Effector memory CD8-positive, alpha-beta T cell (primary cell): ENCODE results near the gene IRAK2.

Source experiments
- ATAC-seq: fragments of 150-1000 bp; cut with Tn5 transposase; replicated peaks from 2 replicates; pipeline ENCODE4 v1.10.0; 2021; ENCODE audit warnings: mild to moderate bottlenecking, moderate library complexity
- DNase-seq, 3 experiments: peaks; one replicate each; pipeline ENCODE4 v3.0.0; 2021
- H3K27ac Mint-ChIP-seq, 2 donors: one replicate each; pipeline ENCODE4 v1.8.0; 2022; ENCODE audit warnings: mild to moderate bottlenecking in 2 of 2, mixed read lengths in 2 of 2, moderate library complexity in 2 of 2
- H3K27me3 Mint-ChIP-seq, 2 donors: one replicate each; pipeline ENCODE4 v1.8.0; 2022; ENCODE audit warnings: mixed read lengths in 2 of 2
- H3K36me3 Mint-ChIP-seq: one replicate; pipeline ENCODE4 v1.8.0; 2022; ENCODE audit warnings: mild to moderate bottlenecking, moderate library complexity, mixed read lengths; ENCODE audit not compliant: insufficient read depth
- H3K4me1 Mint-ChIP-seq, 2 donors: one replicate each; pipeline ENCODE4 v1.8.0; 2022; ENCODE audit warnings: low read depth in 2 of 2, mixed read lengths in 2 of 2
- H3K4me3 Mint-ChIP-seq, 2 donors: one replicate each; pipeline ENCODE4 v1.8.0; 2022; ENCODE audit warnings: mild to moderate bottlenecking in 2 of 2, mixed read lengths in 2 of 2, moderate library complexity in 2 of 2
- H3K9me3 Mint-ChIP-seq, 2 donors: one replicate each; pipeline ENCODE4 v1.8.0; 2022; ENCODE audit warnings: mixed read lengths in 2 of 2

The IRAK2 gene

DNA sequence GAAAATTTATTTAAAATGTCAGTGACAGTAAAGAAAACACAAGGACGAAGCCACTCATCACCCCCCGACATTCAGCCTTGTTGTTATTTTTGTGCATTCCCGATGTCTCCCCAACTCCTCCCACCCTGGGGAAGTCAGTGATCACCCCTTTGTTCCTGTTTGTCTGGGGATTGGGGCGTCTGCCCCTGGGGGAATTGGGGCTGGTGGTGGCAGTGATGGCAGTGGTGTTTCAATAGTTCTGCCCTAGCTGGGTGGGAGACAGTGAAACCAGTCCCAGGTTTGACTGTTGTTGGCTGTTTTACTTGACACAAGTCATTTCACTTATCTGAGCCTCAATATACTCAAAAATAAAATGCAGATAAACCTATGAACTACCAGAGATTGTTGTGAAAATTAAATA lies 33.5 kb downstream of the IRAK2 start:
- DNase-seq: no peak
- Mint-ChIP-seq H3K9me3 (no peaks in the 10 kb centered on the region), H3K36me3 (peaks cover 22% of the 10 kb centered on the region), H3K27me3 (no peaks in the 10 kb centered on the region), H3K27ac (peak overlapping the region; percentile 96 to 99), H3K4me3 (peak overlapping the region in 1 of 2 donors; percentile 58), H3K4me1 (peaks cover 41 to 51% of the 10 kb centered on the region in 2 donors)
- no peak for ATAC-seq

DNA sequence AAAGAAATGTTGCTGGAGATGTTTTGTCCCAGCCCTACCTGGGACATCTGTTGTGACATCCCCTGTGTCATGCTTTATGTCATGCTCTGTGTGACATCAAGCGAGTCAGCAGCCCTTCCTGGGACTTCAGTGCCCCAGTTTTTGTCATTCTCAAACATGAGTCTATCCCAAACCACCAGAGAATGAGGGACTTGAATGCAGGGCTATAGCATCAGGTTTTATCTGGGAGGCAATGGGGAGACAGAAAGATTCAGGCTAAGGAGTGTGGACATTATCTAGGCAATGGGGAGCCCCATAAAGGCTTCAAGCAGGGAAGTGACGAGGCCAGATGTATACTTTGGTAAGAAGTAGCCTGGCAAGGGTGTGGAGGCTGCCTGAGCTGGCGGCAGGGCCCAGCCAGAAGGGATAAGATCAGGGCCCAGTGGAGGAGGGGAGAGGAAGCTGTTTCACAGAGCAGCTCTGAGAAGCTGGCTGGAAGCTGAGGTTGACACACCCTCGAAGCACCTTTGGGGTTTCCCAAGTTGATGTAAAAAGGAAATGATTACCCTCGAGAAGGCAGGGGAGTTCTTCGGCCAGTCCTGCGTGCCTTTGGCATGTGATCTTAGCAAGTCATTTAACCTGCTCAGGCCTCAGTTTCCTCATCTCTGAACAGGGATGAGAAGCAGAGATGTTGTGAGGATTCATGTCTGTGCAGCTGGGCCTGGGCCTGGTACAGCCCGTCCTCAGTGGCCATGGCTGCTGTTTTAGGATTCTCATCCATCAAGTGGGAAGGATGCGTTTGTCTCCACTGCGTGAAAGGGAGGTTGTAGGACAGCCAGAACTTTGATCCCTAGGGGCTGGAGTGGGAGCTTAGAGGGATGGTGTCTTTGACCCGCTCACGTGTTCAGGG lies 34.3 kb downstream of the IRAK2 start:
- Mint-ChIP-seq H3K4me3 (peak overlapping the region; percentile 58 to 73), H3K27ac (peak overlapping the region; percentile 96 to 99), H3K9me3 (no peaks in the 10 kb centered on the region), H3K27me3 (no peaks in the 10 kb centered on the region), H3K4me1 (peaks cover 33 to 43% of the 10 kb centered on the region in 2 donors), H3K36me3 (peaks cover 22% of the 10 kb centered on the region)
- DNase-seq (peak; percentile 55 to 59 (median 59)), ATAC-seq (peak; percentile 65)

DNA sequence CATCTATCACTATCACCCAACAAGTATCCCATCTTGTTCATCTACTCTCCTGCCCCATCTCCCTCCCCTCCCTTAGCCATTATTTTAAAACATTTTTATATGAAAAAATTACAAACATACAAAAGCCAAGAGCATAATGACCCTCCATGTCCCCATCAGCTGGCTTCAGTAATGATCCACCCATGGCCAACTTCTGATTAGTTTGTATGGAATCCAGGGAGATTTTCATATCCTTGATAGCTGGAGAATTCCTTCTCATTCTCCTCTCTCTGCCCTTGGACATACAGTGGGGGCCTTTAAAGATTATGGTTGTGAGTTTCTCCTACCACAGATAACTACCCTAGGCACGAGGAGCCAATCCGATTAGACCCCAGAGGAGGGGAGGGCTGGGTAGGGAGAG lies 40.2 kb downstream of the IRAK2 start:
- ATAC-seq: no peak
- Mint-ChIP-seq H3K4me3 (no peak overlapping the region), H3K36me3 (peaks cover 6% of the 10 kb centered on the region), H3K27me3 (no peaks in the 10 kb centered on the region), H3K27ac (peak overlapping the region in 1 of 2 donors; percentile 17), H3K9me3 (no peaks in the 10 kb centered on the region), H3K4me1 (peaks cover 0 to 7% of the 10 kb centered on the region in 2 donors)
- DNase-seq: no peak

DNA sequence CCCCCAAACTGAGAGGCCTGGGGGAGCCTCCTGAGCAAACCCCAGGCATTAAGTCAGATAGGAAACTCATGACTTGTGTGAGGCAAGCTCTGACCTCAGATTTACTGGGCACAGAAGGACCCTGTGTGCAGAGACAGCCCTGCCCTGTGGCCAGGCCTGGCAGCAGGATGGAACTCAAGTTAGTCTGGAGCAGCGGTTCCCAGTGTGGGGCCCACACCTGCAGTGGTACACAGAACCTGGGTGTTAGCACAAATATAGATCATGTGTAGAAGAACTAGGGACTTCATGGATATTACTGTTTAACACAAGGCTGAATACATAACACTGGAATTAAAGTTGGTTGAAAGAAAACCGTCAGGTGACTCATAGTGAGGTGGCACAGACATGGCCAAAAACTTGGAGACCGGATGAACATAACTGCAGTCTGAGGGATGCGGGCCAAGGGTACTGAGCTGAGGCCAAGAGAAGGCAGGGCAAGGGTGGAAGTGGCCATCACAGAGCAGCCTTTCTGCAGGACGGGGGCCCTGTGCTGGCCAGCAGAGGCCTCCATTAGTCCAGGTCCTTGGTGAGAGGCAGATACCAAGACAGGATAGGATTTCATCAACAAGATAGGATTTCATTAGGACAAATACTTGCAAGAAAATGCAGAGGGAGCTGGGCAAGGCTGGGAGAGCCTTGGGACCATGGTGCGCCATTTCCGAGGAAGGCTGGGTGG lies 40.9 kb downstream of the IRAK2 start:
- Mint-ChIP-seq H3K4me3 (no peak overlapping the region), H3K27me3 (no peaks in the 10 kb centered on the region), H3K36me3 (peaks cover 1% of the 10 kb centered on the region), H3K9me3 (no peaks in the 10 kb centered on the region), H3K27ac (peak overlapping the region in 1 of 2 donors; percentile 17), H3K4me1 (peaks cover 0 to 7% of the 10 kb centered on the region in 2 donors)
- DNase-seq: no peak
- ATAC-seq: no peak

DNA sequence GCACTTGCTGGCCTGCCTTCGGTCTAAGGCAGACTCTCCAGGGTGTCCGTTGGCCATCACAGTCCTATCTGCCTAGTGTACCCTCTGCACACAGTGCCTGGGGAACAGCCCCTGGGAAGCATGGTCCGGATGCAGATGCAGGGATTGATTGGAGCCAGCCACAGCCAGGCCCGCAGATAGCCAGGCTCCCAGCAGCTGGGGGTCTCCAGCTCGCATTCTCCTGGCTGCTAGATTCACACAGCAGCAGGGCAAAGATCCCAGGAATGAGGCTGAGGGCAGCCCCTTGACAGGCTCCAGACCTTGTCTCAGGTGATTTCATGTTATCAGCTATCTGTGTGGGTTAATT lies 41.4 kb downstream of the IRAK2 start:
- Mint-ChIP-seq H3K4me1 (peaks cover 0 to 7% of the 10 kb centered on the region in 2 donors), H3K9me3 (no peaks in the 10 kb centered on the region), H3K36me3 (no peaks in the 10 kb centered on the region), H3K27me3 (no peaks in the 10 kb centered on the region), H3K4me3 (no peak overlapping the region), H3K27ac (no peak overlapping the region)
- DNase-seq: no peak
- ATAC-seq: no peak

DNA sequence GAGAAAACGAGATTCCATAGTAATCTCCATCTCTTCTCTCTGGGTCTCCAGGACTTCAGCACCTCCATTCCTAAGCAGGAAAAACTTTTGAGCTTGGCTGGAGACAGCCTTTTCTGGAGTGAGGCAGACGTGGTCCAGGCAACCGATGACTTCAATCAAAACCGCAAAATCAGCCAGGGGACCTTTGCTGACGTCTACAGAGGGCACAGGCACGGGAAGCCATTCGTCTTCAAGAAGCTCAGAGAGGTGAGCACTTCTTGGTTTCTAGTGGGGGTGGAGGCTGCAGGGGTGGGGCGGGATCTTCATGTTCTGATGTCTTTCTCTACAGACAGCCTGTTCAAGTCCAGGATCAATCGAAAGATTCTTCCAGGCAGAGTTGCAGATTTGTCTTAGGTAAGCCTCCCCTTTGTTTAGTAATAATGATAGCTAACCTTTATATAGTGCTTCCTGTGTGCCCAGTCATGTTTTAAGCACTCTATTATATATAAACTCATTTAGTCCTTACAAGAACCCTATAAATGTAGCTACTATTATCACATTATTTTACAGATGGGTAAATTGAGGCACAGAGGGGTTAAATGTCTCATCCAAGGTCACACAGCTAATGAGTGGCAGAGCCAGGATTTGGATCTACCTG lies 48.6 kb downstream of the IRAK2 start:
- no peaks in the 10 kb centered on the region for H3K27me3 Mint-ChIP-seq
- peaks cover 4% of the 10 kb centered on the region for H3K36me3 Mint-ChIP-seq
- H3K4me1 Mint-ChIP-seq: no peaks in the 10 kb centered on the region
- no peak overlapping the region for H3K27ac Mint-ChIP-seq
- H3K9me3 Mint-ChIP-seq: no peaks in the 10 kb centered on the region
- DNase-seq (no peak), ATAC-seq (no peak)
- H3K4me3 Mint-ChIP-seq: no peak overlapping the region

DNA sequence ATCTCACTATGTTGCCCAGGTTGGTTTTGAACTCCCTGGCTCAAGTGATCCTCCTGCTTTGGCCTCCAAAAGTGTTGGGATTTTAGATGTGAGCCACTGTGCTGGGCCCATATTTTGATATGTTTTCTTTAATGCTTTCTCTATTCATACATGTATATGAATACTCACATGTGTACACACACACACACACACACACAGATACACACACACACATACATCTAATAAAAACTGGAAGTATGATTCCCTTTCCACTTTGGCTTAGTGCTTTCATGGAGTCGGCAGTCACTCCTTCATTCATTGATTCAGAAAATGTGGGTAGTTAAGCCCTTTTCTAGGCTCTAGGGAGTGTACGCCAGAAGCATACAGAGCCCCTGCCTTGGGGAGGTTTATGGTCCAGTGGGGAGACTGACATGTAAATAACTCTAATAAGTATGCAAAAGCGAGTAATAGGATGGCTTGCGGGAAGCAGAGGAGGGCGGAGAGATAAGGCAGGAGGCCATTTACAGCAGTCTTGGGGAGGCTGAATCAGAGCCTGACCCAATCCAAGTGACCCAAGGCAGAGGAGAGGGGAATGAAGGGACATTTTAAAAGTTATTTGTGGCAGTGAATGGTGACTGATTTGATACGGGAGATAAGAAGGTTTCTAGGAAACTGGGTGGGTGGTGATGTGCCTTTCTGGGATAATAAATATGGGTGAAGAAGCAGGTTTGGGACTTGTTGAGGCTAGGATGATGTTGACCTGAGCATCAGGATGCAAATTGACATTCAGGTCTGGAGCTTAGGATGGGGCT lies 51.1 kb downstream of the IRAK2 start:
- H3K4me3 Mint-ChIP-seq: no peak overlapping the region
- H3K27ac Mint-ChIP-seq: peak overlapping the region; percentile 0 to 69
- peaks cover 5 to 8% of the 10 kb centered on the region in 2 donors for H3K4me1 Mint-ChIP-seq
- H3K9me3 Mint-ChIP-seq: no peaks in the 10 kb centered on the region
- ATAC-seq (no peak), DNase-seq (no peak)
- no peaks in the 10 kb centered on the region for H3K27me3 Mint-ChIP-seq
- peaks cover 4% of the 10 kb centered on the region for H3K36me3 Mint-ChIP-seq

DNA sequence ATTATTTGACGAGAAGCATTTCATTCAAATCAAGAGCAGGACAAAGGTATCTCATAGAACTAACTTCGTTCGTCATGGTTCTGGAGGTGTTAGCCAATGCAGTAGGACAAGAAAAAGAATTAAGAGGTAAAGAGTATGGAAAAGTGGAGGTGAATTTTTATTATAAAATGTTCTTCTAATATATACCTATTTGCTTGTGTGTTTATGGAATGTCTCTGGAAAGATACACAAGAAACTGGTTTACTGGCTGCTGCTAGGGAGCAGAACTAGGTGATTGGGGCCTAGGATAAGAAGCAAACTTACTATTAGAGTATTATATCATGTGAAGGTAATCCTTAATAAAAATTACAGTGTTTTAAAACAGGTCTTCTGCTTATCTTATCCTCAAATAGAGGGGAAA lies 52.6 kb downstream of the IRAK2 start:
- H3K27me3 Mint-ChIP-seq: no peaks in the 10 kb centered on the region
- peaks cover 7% of the 10 kb centered on the region for H3K36me3 Mint-ChIP-seq
- H3K9me3 Mint-ChIP-seq: no peaks in the 10 kb centered on the region
- DNase-seq (no peak), ATAC-seq (no peak)
- H3K27ac Mint-ChIP-seq: no peak overlapping the region
- peaks cover 7 to 17% of the 10 kb centered on the region in 2 donors for H3K4me1 Mint-ChIP-seq
- no peak overlapping the region for H3K4me3 Mint-ChIP-seq

DNA sequence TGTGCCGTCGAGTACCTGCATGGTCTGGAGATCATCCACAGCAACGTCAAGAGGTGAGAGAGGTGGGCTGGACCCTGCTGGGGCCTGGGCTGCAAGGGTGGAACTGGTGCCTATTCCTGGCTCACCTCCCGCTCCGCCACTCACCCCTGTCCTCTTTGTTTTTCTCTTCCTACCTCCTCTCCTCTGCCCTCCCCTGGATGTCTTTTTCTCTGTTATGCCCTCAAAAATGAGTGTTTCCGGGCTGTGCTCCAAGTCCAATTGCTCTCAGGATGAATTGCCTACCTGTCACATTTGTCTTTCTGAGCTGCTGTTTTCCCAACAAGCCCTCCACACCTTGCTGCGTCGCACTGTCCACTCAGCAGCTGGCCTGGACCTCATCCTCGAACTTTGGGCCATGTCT lies 55.0 kb downstream of the IRAK2 start:
- peaks cover 24 to 34% of the 10 kb centered on the region in 2 donors for H3K4me1 Mint-ChIP-seq
- H3K4me3 Mint-ChIP-seq: no peak overlapping the region
- DNase-seq (no peak), ATAC-seq (no peak)
- H3K9me3 Mint-ChIP-seq: no peaks in the 10 kb centered on the region
- peak overlapping the region; percentile 56 for H3K27ac Mint-ChIP-seq
- no peaks in the 10 kb centered on the region for H3K27me3 Mint-ChIP-seq
- H3K36me3 Mint-ChIP-seq: peaks cover 10% of the 10 kb centered on the region

DNA sequence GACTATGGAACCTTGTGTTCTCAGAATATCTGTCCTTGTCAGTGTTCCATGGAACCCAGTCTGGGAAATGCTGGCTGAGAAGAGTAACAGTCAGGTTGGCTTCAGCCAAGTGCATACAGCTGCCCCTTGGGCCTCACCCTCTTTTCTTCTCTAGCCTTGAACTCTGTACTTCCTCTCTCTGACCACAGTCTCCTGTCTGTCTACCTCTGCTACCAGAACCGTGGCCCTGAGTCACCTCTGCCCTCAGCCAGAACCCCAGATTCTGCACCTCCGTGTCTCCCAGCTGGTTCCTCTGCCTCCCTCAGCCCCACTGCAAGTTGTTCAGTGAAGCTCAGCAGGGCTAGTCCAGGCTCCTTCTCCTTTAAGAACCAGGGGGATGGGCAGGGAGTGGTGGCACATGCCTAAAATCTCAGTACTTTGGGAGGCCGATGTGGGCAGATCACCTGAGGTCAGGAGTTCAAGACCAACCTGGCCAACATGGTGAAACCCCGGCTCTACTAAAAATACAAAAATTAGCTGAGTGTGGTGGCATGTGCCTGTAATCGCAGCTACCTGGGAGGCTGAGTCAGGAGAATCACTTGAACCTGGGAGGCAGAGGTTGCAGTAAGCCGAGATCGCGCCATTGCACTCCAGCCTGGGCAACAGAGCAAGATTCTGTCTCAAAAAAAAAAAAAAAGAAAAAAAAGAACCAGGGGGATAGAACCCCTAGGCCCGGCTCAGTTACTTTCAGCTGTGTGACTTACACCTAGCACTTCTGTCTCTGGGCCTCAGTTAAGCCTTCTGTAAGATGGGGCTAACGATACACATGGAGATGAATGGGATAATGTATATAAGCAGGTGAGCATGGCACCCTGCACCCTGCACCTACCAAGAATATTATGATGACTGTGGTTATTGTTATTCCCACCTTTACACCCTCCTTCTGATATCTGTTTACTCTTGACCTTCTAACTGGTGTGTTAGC lies 59.2 kb downstream of the IRAK2 start:
- Mint-ChIP-seq H3K27ac (peak overlapping the region; percentile 78 to 79), H3K4me1 (peaks cover 39 to 50% of the 10 kb centered on the region in 2 donors), H3K9me3 (no peaks in the 10 kb centered on the region), H3K27me3 (no peaks in the 10 kb centered on the region), H3K4me3 (peak overlapping the region; percentile 38 to 64), H3K36me3 (peaks cover 13% of the 10 kb centered on the region)
- DNase-seq (peak; percentile 27 to 45 (median 44)), ATAC-seq (peak; percentile 82)

DNA sequence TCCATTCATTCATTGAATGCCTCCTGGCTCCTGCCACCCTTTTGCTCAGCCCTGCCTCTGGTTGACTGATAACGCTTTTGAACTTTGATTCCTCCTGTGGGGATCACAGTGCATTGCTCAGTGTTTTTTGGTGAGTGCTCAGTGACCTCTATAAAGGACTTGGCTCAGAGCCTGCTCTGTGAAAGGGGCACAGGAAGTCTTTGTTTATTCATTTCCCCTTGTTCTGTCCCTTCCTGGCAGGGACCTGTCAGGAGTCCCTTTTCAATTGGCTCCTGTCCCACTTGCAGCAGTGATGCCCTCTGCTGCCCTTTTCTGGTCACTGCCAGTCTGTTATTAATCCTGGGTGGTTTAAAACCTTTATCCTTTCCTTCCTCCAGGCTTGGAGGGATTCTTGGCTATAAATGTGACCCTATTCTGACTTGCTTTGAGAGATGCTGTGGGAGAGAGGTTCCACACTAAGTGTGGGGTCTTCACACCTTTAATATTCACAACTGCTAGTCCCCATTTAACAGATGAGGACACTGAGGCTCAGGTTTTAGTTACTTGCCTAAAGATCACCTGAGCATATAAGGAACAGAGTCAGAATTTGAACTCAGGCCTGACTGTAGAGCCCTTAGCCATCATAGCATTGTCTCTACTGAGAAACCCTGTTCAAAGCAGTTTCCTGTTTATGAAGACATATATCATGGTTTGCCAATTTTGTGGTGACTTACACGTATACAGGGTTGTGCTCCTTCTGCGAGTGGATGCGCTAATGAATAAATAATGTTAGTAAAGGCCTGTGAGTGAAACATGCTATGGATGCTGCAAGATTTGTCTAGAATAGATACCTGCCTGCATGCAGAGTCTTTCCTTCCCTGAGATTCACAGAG lies 60.3 kb downstream of the IRAK2 start:
- Mint-ChIP-seq H3K4me3 (peak overlapping the region; percentile 64 to 67), H3K36me3 (peaks cover 13% of the 10 kb centered on the region), H3K27me3 (no peaks in the 10 kb centered on the region), H3K9me3 (no peaks in the 10 kb centered on the region), H3K4me1 (peaks cover 39 to 49% of the 10 kb centered on the region in 2 donors), H3K27ac (peak overlapping the region; percentile 79 to 87)
- DNase-seq: peak; percentile 51 to 68 (median 52)
- peak; percentile 46 for ATAC-seq
